Hematopoietic multipotent progenitor cell (in vitro differentiated cells): ENCODE results near the gene CMSS1. TPM values are rescaled to one million over a fixed set of nuclear protein-coding genes. Genes with fewer than 3 reads are reported as not detected.
"Not testable (repeated sequence)": the region's sequence is repeated elsewhere in the genome, so short reads cannot be mapped to it uniquely, and the experiment has no call there.

Experiments used
- DNase-seq, 3 donors: peaks; one replicate each; pipeline ENCODE4 v3.0.0-alpha.2; 2011 to 2015; ENCODE audit warnings: low read depth in 2 of 3, low spot score in 2 of 3
- total RNA-seq: library from RNA; depleted of rRNA; stranded (reverse); fragments of >200 nt; gene quantifications from one replicate; pipeline ENCODE4 v1.2.3, GENCODE V29; 2012

The CMSS1 gene
- total RNA-seq, 1 donor, result 3.2 TPM

DNA sequence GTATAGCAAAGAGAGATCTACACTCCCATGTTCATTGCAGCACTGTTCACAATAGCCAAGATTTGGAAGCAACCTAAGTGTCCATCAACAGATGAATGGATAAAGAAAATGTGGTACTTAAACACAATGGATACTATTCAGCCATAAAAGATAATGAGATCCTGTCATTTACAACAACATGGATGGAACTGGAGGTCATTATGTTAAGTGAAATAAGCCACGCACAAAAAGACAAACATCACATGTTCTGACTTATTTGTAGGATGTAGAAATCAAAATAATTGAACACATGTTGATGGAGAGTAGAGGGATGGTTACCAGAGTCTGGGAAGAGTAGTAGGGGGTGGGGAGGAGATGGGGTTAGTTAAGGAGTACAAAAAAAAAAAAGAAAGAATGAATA, 278.6 kb downstream of the CMSS1 start:
- not testable (repeated sequence) for DNase-seq

DNA sequence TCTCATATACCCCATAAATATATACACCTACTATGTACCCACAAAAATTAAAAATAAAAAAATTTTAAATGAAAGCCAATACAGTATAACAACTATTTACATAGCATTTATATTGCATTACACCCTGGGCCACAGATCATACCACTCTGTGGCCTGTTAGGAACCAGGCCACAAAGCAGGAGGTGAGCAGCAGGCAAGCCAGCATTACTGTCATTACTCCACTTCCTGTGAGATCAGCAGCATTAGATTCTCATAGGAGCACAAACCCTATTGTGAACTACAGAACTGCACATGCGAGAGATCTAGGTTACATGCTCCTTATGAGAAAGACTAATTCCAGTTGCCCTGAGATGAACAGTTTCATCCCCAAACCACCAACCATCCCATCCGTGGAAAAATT, 279.2 kb downstream of the CMSS1 start:
- DNase-seq, result no peak

DNA sequence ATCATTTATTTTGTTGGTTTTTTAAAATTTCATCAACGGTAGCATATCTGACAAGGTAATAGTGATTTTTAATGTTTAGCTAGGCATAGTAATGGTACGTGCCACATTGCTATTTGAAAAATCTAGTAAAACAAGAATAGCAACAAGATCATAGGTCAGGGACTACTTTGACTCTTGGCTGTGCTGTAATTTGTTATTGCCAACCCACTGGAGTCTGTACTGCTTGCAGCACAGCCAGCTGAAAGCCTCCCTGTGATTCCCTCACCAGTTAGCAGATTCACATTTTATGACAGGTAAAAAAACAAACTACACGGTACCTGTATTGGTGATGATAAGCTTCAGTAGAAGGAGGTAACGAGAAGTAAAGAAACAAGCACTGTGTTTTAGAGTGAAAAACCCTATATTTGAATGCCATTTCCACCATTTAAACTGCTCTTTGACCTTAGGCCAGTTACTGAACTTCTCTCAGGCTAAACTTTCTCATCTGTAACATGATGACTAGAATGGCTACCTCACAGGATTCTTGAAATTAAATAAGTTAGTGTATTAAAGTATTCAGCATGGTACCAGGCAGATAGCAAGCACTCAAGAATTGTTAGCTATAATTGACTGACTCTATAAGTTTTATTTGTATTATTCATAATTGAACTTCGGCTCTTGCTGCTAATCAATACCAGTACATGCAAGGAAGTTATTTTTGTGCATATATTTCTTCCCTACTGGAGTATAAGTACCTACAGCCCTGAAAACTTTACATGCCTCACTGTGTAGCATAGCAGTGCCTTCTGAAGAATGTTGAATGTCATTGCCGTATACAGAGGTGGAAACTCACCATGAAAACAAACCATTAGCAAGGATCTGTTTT, 280.5 kb downstream of the CMSS1 start:
- DNase-seq, result no peak

DNA sequence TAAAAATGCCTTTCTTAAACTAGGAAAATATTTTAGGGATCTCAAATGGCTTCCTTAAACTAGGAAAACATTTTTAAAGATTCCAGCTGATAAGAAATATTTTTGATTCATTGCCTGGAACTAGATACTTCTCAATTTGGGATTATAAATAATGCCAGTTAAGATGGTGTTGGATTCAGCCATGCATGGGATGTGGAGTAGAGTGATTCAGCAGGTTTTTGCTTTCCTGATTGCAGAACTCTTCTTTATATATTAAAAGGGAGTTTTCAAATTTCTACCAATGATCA, 281.1 kb downstream of the CMSS1 start:
- DNase-seq, result no peak

DNA sequence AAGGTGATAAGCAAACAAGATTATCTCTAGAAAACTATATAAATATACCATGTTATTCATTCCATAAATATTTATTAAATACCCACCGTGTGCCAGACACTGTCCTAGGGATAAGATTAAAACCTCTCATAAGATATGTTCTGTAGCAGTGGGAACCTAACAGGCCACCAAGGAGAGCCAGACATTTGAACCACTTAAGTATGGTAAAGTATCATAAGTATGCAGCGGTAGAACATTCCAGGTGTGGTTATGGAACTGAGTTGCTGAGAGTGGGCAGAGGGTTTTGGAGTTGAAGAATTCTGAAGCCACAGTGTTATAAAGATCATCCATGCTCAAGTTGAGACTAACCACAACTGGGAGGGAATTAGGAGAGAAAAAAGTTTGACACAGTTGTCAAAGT, 282.0 kb downstream of the CMSS1 start:
- no peak for DNase-seq

DNA sequence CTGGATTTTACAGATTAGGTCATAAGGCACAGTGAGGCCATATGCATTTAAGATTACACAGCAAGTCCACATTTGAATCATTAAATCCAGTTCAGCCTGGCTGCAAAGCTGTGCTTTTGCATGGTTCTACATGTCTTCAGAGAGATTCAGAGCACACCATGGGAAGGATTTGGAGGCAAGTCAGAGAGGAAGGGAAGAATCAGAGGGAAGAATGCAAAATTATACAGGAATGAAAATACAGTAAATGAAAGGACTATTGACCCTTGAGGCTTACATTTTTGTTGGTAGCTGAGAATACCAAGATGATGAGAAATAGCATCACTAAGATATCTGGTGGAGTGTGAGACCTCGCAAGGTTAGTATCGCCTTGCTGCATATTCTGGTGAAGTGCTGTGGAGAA, 282.8 kb downstream of the CMSS1 start:
- no peak for DNase-seq

DNA sequence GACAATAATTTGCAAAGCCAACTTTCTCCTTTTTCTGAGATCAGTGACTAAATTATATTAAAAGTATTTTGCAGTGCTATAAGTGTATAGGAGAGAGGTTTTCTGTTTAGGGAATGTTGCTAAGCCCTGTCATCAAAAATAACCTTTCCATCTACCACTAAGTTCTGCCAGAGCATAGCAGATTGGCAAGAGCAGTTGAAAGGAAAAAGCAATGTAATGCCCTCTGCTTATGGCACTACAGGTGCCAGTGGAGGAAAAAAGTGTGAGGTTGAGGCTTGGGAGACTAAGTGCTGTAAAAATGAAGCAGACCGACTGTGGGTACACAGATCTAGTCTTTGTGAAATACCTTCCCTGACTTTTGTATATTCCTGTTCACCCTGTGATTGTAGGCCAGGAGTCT, 285.1 kb downstream of the CMSS1 start:
- no peak for DNase-seq

DNA sequence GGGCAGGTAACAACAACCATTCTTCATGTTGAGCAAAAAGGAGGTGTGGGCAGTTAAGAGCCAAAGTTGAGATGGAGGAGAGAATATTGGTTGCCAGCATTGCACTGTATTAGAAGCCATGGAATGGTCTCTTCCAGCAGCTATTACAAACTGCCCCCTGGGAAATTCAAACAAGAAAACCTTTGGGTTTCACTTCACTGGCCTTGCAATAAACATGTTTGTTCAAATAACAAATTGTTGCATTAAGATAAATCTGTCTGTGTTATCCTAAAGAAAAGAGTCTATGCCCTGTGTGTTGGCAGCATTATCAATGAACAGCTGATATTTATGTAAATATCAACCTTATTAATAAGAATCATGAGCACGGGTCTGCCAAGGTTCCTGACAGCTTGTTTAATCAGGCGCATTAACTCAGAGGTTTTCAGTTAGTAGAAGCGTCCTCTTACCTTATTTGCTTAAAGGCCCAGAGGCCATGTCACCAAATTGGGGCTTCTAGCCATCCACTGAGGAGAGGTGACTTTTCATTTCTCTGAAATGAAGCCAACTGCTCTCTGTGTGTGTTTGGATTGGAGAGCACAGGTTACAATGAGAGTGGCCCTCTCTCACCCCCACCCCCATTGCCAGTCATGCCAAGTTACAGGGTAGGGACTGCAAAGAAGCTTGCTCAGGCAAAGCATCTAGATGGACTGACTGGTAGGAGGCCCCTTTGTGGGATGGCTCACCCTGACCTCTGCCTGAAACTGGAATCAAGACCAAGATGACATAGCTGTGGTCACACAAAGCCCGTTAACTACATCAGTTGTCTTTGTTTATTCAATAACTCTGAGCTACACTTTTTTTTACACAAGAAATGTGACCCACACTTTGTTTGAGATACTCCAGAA, 286.1 kb downstream of the CMSS1 start:
- DNase-seq, result no peak

DNA sequence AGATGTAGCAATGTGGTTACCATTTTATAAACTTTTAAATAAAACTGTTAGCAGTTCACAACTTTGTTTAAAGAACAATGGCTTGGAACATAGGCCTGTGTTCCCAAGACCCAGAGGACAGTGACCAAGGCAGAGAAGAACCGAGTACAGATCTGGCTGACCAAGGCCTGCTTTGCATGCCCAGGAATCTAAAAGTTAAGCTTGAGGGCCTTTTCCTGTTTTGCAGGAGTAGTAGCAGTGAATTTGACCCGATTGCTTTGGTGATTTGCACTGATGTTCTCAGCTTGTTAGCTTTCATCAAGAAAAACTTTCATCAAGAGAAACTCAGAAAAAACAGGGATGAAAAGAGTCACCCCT, 286.8 kb downstream of the CMSS1 start:
- no peak for DNase-seq

DNA sequence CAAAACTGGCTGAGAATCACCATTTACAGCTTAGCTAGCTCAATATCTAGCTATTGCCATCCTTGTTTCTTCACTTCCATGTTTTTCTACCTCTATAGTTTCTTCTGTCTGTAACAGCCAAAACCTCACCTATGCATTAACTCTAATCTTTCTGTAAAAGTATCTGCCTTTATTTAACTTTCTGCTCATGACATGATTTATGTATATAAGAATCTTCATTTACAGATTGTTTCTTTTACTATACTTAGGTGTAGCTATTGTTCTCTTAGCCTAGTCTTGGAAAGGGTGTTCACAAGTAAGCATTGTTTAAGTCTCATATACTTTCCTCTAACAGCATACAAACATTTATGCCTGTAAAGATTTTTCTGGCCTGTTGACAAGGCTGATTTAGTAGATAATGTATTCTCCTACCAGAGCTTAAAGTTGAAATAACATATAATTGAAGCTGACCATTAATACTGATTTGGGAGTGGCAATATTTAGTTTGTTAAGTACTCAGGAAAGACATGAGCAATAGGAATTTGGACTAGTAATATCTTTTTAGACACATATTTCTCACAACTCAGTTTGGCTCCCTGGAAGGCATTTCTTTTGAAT, 287.3 kb downstream of the CMSS1 start:
- DNase-seq, result no peak

DNA sequence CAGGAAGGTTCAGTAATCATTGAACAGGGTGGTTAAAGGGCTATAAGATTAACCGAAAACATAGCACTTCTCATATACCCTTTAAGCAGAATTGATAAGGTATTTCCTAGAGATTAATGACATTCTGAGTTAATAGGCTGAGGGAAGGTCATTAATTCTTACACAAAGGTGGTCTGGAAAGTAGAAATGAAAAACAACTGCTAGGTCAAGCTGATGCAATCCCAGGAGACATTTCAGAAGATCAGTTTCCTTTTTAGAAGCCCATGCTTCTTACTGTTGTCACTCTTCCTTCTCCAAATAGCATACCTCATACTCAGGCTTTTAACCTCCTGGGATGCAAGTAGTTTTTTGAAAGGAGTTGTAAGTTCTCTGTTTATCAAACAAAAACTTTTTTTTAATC, 287.8 kb downstream of the CMSS1 start:
- DNase-seq, result no peak

DNA sequence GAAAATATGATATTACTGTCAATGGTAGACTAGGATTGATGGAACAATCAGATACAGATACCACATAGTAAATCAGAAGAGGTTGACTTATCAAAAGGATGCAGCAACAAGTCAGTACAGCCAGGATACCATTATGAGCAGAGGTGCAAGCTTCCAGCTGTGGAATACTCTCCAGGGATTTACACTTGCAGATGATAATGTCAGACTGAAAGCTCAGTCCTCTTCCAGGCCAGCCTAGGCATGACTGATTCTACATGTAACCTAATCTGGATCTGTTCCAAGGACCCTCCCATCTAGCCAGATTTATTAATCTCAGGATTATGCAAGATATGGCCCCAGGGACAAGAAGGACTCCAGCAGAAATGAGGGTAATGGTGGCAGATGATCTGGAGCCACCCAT, 288.4 kb downstream of the CMSS1 start:
- DNase-seq, result no peak

DNA sequence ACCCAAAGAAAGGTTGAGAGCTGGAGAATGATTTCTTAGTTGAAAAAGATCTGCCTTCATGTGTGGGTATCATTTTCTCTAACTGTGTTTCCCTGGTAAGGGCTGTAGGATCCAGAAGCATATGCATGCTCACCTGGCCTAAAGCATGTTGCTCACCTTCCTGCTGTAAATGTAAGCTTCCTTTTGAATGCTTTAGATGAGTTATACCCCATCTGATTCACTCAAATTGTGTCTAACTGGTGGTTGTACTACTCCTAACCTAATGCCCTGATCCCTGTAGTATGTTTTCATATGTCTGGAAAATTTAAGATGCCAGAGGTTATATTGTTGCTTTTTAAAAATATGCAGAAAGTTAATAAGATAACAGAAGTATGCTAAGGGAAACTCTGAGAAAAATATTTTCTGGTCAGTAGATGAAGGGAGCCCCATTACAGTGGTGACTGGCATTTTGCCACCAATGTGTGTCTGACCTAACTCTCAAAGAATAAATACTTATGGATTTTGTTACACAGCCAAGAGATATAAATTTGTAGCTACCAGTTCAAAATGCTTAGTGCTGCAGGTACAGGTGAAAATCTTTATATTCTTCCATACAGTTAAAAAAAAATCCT, 289.0 kb downstream of the CMSS1 start:
- DNase-seq, result no peak

DNA sequence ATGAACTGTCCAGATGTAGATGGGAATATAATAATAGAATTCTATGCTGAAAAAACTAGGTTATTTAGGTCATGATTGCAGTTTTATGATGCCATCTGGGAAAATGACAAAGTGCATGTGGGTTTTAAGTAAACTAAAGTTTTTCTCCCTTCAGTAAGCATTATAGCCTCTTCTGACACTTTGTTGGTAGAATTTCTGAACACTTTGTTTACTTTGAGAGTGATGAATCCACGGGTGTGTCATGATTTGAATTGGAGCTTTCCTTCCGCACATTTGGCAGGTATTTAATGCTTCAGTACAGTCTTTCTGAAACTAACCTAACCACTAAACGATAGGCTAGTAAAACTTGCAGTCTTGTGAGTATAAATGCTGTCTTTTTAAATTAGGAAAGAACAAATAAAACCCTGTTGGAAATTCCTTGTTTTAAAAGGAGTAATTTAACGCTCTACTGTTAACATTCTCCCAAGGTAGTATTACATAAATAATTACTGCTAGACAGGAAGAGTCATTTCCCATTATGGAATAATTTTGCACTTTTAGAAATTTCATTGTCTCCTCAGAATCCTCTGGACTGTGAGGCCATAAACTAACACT, 289.7 kb downstream of the CMSS1 start:
- no peak for DNase-seq

DNA sequence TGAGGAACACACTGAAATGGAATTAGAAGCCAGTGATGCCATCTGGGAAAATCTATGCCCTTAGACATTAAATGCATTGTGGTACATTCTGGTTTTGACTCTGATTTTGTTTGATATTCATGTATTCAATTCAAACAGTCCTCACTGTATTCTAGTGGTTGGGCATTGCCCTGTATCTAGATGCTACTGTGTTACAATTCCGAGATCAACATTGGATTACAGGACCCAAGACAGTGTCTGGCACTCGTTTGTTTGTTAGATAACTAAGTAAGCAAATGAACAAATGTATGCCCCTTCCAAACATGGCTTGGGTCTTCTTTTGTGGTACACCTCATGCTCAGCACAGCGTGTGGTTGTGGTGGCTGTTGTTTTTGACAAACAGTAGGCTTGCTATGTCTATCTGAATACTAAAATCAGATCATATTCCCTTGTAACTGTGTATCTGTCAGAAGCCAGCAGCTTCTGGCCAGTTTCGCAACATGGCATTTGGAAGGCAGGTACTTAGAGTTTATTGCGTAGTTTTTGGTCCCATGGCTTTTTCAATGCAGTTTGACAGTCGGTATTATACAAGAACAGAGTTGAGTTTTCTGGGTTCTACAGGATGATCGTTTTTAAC, 290.9 kb downstream of the CMSS1 start:
- no peak for DNase-seq

DNA sequence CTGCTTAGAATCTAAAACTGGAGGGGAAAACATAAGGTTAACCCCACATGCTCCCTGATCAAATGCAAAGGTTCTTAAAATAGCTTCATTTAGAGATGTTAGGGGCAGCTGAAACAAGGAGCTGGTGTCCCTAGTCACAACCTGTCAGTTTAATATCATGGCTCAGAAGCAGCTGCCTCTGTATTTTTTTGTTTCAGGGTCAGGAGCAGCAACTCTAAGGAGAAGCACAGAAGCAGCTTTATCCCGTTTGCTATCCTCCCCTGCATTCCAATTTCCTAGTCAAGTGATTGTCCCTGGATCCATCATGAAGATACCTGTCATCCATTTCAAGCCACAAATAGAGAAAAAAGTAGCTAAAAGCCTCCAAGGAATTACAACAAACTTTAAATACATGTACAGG, 292.5 kb downstream of the CMSS1 start:
- no peak for DNase-seq

DNA sequence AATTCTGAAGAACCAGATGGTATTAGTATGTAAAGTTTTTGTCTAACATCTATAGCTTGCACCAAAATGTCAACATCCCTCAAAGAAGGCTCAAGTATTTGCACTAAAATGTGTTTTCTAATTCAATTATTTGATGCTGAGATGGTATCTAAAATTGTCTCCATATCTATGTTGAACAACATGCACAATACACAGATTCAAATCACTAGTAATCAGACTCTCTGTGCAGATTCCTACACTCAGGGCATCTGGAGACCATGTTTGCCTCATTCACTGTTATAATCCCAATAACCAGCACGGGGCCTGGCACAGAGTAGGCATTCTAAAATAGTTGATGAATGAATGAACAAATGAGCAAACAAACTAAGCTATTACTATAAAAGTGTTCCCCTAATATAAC, 294.1 kb downstream of the CMSS1 start:
- DNase-seq, result no peak

DNA sequence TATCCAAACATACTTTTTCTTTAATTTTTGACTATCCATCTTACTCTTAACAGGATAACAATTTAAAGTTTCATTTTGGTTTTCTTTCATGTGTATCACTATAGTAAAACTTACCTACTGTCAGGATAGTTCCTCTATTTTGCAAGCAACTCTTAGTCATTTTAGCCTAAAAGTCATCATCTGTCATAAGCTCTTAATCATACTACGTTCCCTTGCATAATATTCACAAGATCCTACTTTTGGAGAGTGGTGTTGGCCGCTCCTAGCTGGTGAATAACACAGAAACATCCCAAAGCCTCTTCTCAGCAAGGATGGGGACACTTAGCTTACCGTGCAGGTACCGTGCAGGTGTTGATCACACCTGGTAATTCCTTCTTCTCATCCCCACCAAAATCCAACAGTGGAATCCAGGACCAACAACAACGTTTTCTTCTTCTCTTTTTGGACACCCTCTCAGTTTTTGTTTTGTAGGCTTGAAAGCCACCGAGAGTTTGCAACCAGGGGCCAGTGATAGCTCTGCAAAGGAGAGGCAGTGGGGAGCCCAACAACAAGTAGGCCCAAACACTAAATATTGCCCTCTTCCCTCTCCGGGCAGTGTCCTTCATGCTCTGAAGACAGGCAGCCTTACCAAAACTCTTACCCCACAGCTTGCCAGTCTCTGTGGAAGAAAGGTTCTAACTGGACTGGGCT, 296.2 kb downstream of the CMSS1 start:
- peak in 1 of 3 donors; percentile 4 for DNase-seq

DNA sequence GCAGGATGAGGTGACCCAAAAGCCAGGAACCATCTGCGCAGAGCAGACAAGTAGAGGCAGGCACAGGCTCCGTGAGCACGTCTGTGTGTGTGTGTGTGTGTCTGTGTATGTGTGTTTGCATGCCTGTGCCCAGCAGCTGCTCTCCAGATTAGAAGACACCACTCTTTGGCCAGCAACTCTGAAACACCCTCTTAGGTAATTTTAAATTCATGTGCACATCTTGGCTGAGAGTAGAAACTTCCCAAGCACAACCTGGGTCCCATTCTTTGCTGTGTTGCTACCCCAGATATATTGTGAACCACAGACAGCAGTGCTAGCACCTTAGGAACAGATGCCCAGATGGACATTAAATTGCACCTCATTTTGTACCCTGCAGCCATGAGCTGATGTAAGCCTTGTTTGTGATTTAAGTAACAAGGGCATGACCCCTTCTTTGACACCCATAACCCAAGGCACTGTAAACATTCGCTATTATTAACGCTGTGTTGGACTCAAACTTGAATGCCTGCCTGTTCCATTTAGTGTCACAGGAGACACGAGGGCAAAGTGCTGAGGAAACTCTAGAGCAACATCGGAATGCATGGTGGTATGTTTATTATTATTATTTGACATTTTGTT, 296.9 kb downstream of the CMSS1 start, which contains the start of gene FILIP1L:
Gene FILIP1L (minus strand): TSS at position 89 of the 618 bp plus-strand sequence.
- no peak for DNase-seq
